GM21619 (cell line): Measurements from ENCODE around the gene FEM1B.

ENCODE experiments used
- ATAC-seq: cut with Tn5 transposase; IDR thresholded peaks from one replicate; pipeline ENCODE4 v1.9.1; 2021; ENCODE audit not compliant: unreplicated experiment

The FEM1B gene

DNA sequence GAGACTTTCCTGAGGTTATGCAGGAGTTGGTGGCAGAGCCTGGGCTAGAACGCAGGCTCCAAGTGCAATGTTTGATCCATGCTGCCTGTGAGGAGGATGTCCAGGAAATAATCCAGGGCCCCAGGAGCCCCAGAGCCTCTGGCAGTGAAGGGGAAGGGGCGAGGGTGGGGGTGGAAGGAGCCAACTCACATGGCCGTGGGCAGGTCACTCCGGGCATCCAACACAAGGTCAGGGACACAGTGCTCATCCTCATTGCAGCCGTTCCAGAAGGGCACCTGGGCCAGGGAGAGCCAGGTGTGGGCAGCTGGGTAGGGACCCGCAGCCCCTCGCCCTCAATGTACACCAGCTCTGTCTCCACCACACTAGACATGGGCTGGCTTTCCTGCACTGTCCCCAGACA, 43.7 kb downstream of the FEM1B start:
- no peak for ATAC-seq

GRCh38 chr15:68322796-68323195, 45.3 kb downstream of the FEM1B start:
- ATAC-seq, result no peak

DNA sequence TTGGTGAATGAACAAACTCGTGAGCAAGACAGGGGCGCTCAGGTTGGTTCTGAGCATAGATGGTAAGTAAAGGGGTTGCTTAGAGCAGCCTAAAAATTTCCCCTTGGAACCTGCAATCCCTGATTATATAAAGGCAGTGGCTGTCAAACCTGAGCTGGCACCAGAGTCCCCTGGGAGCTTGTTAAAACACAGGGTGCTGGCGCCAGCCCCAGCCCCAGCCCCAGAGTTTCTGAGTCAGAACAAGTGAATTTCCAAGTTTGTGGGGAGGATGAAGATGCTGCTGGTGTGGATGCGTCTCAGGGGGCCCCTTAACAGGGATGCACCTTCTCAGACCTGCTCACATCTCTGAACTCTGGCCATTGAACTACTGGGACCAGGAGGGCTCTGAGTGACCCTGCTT, 48.2 kb downstream of the FEM1B start:
- no peak for ATAC-seq

GRCh38 chr15:68326711-68327354, 49.3 kb downstream of the FEM1B start:
- ATAC-seq, result no peak

DNA sequence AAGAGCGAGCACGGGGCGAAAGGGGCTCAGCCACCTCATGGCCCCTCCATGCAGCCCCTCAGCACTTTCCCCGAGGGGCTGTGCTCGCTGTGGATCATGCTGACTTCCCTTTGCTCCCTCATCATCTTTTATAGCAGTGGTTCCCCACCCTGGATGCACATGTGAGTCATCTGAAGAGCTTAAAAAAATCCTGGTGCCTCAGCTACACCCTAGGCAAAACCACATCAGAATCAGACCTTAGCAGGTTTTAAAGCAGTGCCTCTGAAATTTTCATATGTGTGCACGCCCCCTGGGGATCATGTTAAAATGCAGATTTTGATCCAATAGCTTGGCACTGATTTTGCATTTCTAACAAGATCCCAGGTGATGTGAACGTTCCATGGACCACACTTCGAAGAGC, 50.9 kb downstream of the FEM1B start:
- no peak for ATAC-seq

DNA sequence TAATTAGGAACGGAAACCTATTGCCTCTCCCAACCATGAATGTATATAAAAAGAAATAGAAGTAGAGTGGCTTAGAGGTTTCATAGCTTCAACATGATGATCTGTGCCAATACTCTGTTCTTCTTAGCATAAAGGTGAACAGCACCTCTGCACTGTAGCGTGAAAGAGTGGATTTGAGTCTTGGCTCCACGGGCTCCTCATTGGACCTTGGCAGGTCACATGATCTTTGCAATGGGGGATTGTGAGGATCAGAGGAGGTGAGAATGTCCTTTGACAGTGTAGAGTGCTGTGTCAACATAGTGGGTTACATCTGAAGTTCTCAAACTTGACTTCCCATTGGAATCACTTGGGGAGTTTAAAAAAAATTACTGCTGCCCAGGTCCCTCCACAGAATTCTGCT, 51.4 kb downstream of the FEM1B start:
- ATAC-seq, result no peak

- ATAC-seq, result no peak
Measured at GRCh38 chr15:68330416-68330815, 52.9 kb downstream of the FEM1B start.

- ATAC-seq, result no peak
Measured at GRCh38 chr15:68330901-68331300, 53.4 kb downstream of the FEM1B start.

GRCh38 chr15:68332266-68332665, 54.7 kb downstream of the FEM1B start:
- ATAC-seq, result no peak

- ATAC-seq, result no peak
Measured at GRCh38 chr15:68333775-68334470, 56.4 kb downstream of the FEM1B start.

- no peak for ATAC-seq
Measured at GRCh38 chr15:68334661-68335124, 57.1 kb downstream of the FEM1B start.

DNA sequence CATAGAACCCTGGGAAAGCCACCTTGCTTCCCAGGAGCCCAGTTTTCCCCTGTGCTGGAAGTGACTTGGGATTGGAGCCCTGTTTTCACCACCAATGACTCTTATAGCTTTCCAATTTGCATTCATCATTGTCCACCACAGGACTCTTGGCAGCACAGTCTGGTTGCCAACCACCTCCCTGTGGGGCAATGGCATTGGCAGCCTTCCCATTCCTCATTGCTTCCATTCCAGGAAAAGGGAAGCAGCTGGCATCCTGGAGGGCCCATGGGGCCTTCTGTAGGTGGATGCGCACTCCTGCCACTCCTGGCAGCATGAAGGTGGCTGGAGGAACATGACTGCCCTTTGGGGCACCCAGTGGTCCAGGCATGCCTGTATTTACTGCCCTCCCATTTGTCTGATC, 57.7 kb downstream of the FEM1B start:
- no peak for ATAC-seq

GRCh38 chr15:68335655-68336054, 58.1 kb downstream of the FEM1B start:
- ATAC-seq, result no peak

DNA sequence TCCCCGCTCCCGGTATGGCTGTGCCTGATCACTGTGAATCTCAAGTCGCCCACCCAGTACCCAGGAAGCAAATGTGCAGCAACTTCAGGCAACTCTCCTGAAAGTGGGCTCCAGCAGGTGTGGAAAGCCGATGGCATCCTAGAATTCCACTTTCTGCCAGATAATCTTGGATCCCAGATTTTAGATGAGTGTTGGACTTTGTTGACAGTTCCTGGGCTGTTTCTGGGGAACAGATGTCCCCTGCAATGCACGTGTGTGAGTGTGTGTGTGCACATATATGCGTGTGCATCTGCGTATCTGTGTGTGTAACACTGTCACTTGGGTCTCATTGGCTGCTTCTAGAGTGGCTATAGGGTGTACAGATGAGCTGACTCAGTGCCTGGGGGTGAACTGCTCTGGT, 59.0 kb downstream of the FEM1B start:
- ATAC-seq, result no peak

DNA sequence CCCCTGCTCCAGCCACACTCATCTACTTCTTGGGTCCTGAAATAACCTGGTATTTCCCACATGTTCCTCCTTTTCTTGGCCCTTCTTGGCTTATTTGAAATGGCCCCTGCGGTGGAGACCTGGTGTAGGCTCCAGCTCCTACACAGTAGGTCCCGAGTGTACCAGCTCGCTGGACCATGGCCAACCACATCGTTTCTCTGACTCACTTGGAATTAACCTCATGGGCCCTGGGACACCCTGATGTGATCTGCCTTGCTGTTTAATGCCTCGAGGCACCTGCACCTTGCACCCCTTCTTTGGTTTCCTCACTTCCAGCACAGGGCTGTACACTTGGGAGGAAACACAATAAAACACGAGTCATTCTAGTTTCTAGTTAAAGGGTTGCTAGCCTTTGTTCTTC, 60.3 kb downstream of the FEM1B start:
- no peak for ATAC-seq

- ATAC-seq, result no peak
Measured at GRCh38 chr15:68339481-68339880, 61.9 kb downstream of the FEM1B start.

GRCh38 chr15:68340726-68341671, 63.5 kb downstream of the FEM1B start:
- no peak for ATAC-seq

DNA sequence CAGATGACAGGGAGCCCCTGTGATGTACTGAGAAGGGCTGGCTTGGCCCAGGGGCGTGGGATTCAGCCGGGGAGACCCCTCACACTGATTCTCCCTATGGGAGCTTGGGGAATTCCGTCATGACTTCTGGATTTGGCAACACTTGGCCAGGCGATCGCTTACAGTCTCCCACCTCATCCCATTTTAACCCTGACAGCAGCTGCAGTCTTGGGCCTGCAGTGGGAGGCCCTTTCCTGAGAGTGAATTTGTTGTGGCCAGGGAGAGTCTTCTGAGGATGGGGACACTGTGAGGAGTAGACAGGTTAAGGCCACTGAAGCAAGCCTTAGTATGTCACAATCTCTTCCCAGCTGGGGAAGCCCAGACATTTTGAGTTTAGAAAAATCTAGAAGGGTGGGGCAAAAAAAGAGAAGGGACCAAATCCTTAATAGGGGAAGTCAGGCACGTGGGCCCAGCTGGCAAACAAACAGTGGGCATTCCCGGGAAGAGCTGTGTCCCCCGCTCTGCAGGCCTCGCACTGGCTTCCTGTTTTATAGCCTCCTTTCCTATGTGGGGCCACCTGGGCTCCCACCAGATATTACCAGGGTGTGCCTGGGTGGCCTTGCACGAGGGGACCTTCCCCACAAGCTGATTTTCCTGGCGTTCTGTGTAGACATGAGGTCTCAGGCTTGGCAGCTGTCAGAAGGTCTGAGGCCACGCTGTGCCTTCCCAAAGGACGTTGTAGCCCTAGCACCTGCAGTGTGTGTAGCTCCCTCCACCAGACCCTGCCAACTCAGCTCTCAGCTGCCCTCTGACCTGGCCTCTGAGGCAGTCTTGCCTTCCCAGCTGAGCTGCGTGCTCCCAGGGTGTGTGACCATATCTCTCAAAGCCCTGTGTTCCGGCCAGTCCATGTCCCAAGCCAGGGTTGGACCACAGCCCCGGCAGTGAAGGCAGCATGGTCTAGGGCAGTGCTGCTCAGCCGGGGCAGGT, 64.5 kb downstream of the FEM1B start:
- no peak for ATAC-seq

DNA sequence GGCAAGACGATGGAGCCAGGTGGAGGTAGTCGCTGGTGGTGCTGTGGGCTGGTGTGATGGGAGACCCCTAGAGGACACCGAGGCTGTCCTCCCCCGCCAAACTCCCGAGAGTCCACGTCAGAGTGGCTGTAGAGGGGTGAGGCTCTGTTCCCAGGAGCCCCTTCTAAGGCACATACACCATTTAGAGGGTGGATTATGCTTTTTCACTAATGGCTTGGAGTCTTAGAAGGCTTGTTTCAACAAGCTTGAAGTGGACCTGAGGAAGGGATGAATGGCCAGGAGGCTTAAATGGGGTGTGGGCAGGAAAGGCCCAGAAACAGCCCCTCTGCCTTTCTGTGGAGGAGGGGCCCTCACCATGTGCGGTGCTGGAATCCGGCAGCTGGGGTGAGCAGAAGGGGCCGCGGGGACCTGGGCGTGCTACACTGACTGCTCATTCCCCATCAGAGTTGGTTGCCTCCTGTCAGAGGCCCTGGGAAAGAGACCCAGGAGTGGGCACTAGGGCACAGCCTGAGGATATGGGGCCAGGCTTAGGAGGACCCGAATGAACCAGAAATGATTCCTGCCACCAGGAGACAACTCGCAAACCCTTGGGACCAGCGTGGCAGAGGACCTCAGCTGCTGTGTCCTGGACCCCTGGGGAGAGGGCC, 66.2 kb downstream of the FEM1B start:
- no peak for ATAC-seq

DNA sequence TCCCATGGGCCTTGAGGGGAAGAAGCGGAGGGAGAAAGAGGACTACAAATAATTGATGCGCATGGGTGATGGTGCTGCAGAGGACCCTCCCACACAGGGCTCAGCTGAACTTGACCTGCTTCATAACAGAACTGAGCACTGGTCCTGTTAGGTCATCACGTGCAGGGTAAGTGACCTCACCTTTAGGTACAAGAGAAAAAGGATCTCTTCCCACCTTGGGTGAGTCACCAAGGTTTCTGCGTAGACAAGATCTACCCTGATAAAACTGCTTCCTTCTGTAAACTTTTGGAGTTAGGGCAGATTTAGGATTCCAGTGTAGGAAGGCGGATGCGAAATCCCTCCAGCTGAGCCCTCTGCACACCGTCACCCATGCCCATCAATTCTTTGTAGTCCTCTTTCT, 67.1 kb downstream of the FEM1B start:
- no peak for ATAC-seq
